Breast epithelium (tissue), 4 donors: ENCODE data around the gene TNS2. TPM values are rescaled to one million over a fixed set of nuclear protein-coding genes. Genes with fewer than 3 reads are reported as not detected.

Experiments
- DNase-seq, 2 donors: peaks; one replicate each; pipeline ENCODE4 v3.0.0-alpha.2; 2019; ENCODE audit warnings: low spot score in 2 of 2
- H3K27ac ChIP-seq, 2 donors: fragments of 200-600 bp; sonication (generic) in 1 of 2; one replicate each; pipeline ENCODE4 v1.5.1; 2016 to 2019; ENCODE audit warnings: mild to moderate bottlenecking in 1 of 2
- H3K27me3 ChIP-seq, 2 donors: fragments of 200-600 bp; sonication (generic) in 1 of 2; one replicate each; pipeline versions ENCODE4 v1.5.1 to v1.6.0; 2017 to 2019; ENCODE audit warnings: control low read depth in 1 of 2, mild to moderate bottlenecking in 1 of 2
- H3K36me3 ChIP-seq: fragments of 200-600 bp; one replicate; pipeline ENCODE4 v1.5.1; 2019
- H3K4me1 ChIP-seq, 2 donors: fragments of 200-600 bp; sonication (generic); one replicate each; pipeline ENCODE4 v1.5.1; 2016 to 2019; ENCODE audit warnings: control low read depth in 1 of 2
- H3K4me3 ChIP-seq, 3 donors: fragments of 200-600 bp; sonication (generic); 1 replicate in 2 of 3; 2 replicates in 1 of 3; pipeline ENCODE4 v1.5.1; 2016 to 2019; ENCODE audit warnings: mild to moderate bottlenecking in 3 of 3, moderate library complexity in 2 of 3
- H3K9me3 ChIP-seq, 2 donors: fragments of 200-600 bp; sonication (generic) in 1 of 2; one replicate each; pipeline ENCODE4 v1.5.1; 2016 to 2019; ENCODE audit warnings: control low read depth in 1 of 2
- CTCF ChIP-seq, 3 donors: fragments of 450-650 bp; IDR thresholded peaks; one replicate each; pipeline ENCODE4 v1.5.1; 2016 to 2017; ENCODE audit warnings: antibody characterized with exemption in 3 of 3, mild to moderate bottlenecking in 3 of 3, moderate library complexity in 3 of 3
- POLR2A ChIP-seq: fragments of 450-650 bp; IDR thresholded peaks from one replicate; pipeline ENCODE4 v1.6.1; 2016; ENCODE audit warnings: antibody characterized with exemption, mild to moderate bottlenecking, moderate library complexity
- POLR2AphosphoS5 ChIP-seq, 3 donors: sonication (generic); formaldehyde crosslinking; IDR thresholded peaks; one replicate each; pipeline ENCODE4 v1.6.1; 2017; ENCODE audit warnings: antibody characterized with exemption in 3 of 3
- intact Hi-C: fragments of 100-400 bp; cut with DNase I; formaldehyde crosslinking; loops from one replicate; pipeline ENCODE4 v1.15.1; 2023; ENCODE audit warnings: low total_unique reads
- total RNA-seq, 3 donors: library from RNA; depleted of rRNA; stranded (reverse); fragments of >200 nt; gene quantifications; one replicate each; pipeline ENCODE4 v1.1.0, GENCODE V29; 2016

TNS2 gene
- total RNA-seq, 3 donors from 2014 or later = 65.4 to 228 (median 156) TPM

DNA sequence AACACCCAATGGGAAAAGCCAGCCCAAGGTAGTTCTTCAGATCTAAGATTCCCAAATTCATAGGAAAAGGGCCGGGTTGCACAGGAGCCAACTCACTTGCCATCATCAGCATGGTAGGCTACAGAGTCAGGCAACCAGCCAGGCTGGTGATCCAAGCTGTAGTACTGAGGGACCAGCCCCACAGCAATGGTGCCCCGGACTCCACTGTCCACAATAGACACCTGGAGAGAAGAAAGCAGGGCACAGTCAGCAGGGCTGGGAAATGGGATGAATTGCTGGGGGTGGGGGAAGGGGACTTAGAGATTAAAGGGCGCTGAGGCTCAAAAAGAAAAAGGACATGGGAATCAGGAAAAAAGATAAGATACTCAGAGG, 25.1 kb downstream of the TNS2 start:
- H3K36me3 ChIP-seq = no peaks in the 10 kb centered on the region
- no peak overlapping the region for H3K4me3 ChIP-seq
- H3K27ac ChIP-seq = peak overlapping the region in 1 of 2 donors; percentile 73
- TF ChIP-seq POLR2AphosphoS5 (IDR thresholded peaks at IDR 0.05) = no peak
- no peak for TF ChIP-seq POLR2A
- no peak for TF ChIP-seq CTCF (IDR thresholded peaks at IDR 0.05)
- intact Hi-C loops = no loop called here
- peaks cover 0 to 7% of the 10 kb centered on the region in 2 donors for H3K4me1 ChIP-seq
- H3K9me3 ChIP-seq = no peaks in the 10 kb centered on the region
- no peaks in the 10 kb centered on the region for H3K27me3 ChIP-seq
- DNase-seq = no peak

DNA sequence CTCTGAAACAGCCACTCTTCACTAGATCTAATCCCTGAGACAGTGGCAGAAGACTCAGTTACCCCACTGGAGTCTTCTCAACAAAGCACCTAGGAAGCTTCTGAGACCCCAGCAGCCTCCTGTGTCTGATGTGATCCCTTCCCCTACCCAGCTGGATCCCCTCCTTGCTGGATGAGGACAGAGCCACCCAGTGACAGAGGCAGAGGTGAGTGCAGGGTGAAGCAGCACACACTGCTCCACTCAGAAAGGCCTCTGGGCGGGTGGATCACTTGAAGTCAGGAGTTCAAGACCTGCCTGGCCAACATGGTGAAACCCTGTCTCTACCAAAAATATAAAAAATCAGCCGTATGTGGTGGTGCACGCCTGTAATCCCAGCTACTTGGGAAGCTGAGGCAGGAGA, 26.6 kb downstream of the TNS2 start:
- DNase-seq = no peak
- Histone ChIP-seq H3K27ac (peak overlapping the region; percentile 8 to 51), H3K4me3 (no peak overlapping the region), H3K4me1 (peaks cover 0 to 7% of the 10 kb centered on the region in 2 donors), H3K27me3 (no peaks in the 10 kb centered on the region), H3K36me3 (no peaks in the 10 kb centered on the region), H3K9me3 (no peaks in the 10 kb centered on the region)
- TF ChIP-seq CTCF (IDR thresholded peaks at IDR 0.05) = no peak
- TF ChIP-seq POLR2AphosphoS5 (IDR thresholded peaks at IDR 0.05) = no peak
- no peak for TF ChIP-seq POLR2A
- intact Hi-C loops = no loop called here

DNA sequence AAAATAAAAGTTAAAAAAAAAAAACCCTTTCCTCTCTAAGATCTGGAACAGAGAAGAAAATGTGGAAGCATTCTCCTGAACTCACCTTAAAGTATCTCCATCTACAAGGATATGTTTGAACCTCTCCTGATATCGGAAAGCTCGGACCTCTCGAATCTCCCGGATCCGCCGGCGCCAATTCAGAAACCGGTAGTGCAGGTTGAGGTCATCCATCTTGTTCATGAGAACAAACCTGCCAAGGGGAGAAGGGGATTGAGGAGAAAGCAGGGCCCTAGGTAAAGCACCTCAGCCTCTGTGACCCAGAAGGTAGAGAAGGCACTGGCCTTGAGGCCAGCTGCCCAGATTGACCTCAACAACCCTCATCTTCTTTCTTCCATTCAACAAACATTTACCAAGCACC, 27.2 kb downstream of the TNS2 start:
- TF ChIP-seq POLR2A (no peak), CTCF (IDR thresholded peaks at IDR 0.05) (no peak), POLR2AphosphoS5 (IDR thresholded peaks at IDR 0.05) (no peak)
- no peak for DNase-seq
- no peak overlapping the region for H3K4me3 ChIP-seq
- H3K27me3 ChIP-seq = no peaks in the 10 kb centered on the region
- no peaks in the 10 kb centered on the region for H3K9me3 ChIP-seq
- H3K27ac ChIP-seq = no peak overlapping the region
- peaks cover 0 to 7% of the 10 kb centered on the region in 2 donors for H3K4me1 ChIP-seq
- no peaks in the 10 kb centered on the region for H3K36me3 ChIP-seq
- intact Hi-C loops = no loop called here

GRCh38 chr12:53078425-53079225, 28.8 kb downstream of the TNS2 start:
- intact Hi-C loops = no loop called here
- H3K4me1 ChIP-seq = peaks cover 0 to 7% of the 10 kb centered on the region in 2 donors
- H3K9me3 ChIP-seq = no peaks in the 10 kb centered on the region
- H3K4me3 ChIP-seq = peak overlapping the region; percentile 51 to 66 (median 63)
- H3K27me3 ChIP-seq = no peaks in the 10 kb centered on the region
- DNase-seq = no peak
- no peaks in the 10 kb centered on the region for H3K36me3 ChIP-seq
- H3K27ac ChIP-seq = peak overlapping the region; percentile 93 to 94
- TF ChIP-seq POLR2AphosphoS5 (IDR thresholded peaks at IDR 0.05) (no peak), CTCF (IDR thresholded peaks at IDR 0.05) (no peak), POLR2A (no peak)
